HG03342 (cell line): Measurements from ENCODE around the gene PROSER2.

Experiments used
- ATAC-seq: cut with Tn5 transposase; IDR thresholded peaks from one replicate; pipeline ENCODE4 v1.9.1; 2021; ENCODE audit warnings: mild to moderate bottlenecking, moderate library complexity; ENCODE audit not compliant: unreplicated experiment

PROSER2 gene

GRCh38 chr10:11823122-11823988, at the start of gene PROSER2:
Gene PROSER2, plus strand, starts transcription at chr10:11823356. Its CDS starts 28,722 bp downstream, at chr10:11852078.
- no peak for ATAC-seq

- no peak for ATAC-seq
Measured at GRCh38 chr10:11773761-11774441, 49.3 kb upstream of the PROSER2 start.

GRCh38 chr10:11775412-11775811, 47.7 kb upstream of the PROSER2 start:
- no peak for ATAC-seq

- ATAC-seq, result no peak
Measured at GRCh38 chr10:11776080-11776479, 47.1 kb upstream of the PROSER2 start.

- no peak for ATAC-seq
Measured at GRCh38 chr10:11781114-11781513, 42.0 kb upstream of the PROSER2 start.

GRCh38 chr10:11782793-11783557, 40.2 kb upstream of the PROSER2 start:
- ATAC-seq, result peak; percentile 57

- no peak for ATAC-seq
Measured at GRCh38 chr10:11783558-11783865, 39.6 kb upstream of the PROSER2 start.

GRCh38 chr10:11787374-11787773, 35.8 kb upstream of the PROSER2 start:
- ATAC-seq, result no peak

GRCh38 chr10:11787846-11788245, 35.3 kb upstream of the PROSER2 start:
- ATAC-seq, result no peak

- ATAC-seq, result no peak
Measured at GRCh38 chr10:11789306-11789705, 33.9 kb upstream of the PROSER2 start.

GRCh38 chr10:11789956-11790355, 33.2 kb upstream of the PROSER2 start:
- no peak for ATAC-seq

- no peak for ATAC-seq
Measured at GRCh38 chr10:11793762-11794479, 29.2 kb upstream of the PROSER2 start.

- ATAC-seq, result no peak
Measured at GRCh38 chr10:11794566-11794965, 28.6 kb upstream of the PROSER2 start.

- no peak for ATAC-seq
Measured at GRCh38 chr10:11795101-11795920, 27.8 kb upstream of the PROSER2 start.

GRCh38 chr10:11796474-11796873, 26.7 kb upstream of the PROSER2 start:
- no peak for ATAC-seq

- ATAC-seq, result no peak
Measured at GRCh38 chr10:11797281-11797680, 25.9 kb upstream of the PROSER2 start.

GRCh38 chr10:11797847-11798633, 25.1 kb upstream of the PROSER2 start:
- no peak for ATAC-seq

- no peak for ATAC-seq
Measured at GRCh38 chr10:11798845-11799735, 24.1 kb upstream of the PROSER2 start.
